HG03045 (cell line): ENCODE measurements around the gene PKN2.
"Not testable (repeated sequence)": the region's sequence is repeated elsewhere in the genome, so short reads cannot be mapped to it uniquely, and the experiment has no call there.

Source experiments
- ATAC-seq: cut with Tn5 transposase; IDR thresholded peaks from one replicate; pipeline ENCODE4 v1.9.1; 2021; ENCODE audit warnings: mild to moderate bottlenecking, moderate library complexity; ENCODE audit not compliant: unreplicated experiment

Gene PKN2

GRCh38 chr1:88876573-88877365, 192.7 kb downstream of the PKN2 start:
- ATAC-seq, result no peak

DNA sequence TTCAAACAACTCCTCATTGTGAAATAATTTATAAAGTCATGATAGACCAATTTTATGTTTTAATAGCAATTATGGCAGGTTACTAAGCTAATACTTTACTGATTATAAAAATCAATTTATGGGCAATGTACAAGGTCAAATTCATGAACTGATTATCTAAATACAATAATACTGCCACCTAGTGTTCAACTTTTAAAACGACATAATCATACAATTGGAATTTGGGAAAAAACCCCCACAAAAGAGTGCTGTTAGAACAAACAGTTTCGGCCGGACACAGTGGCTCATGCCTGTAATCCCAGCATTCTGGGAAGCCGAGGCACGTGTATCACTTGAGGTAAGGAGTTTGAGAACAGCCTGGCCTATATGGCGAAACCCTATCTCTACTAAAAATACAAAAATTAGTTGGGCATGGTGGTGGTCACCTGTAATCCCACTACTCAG, 193.3 kb downstream of the PKN2 start:
- ATAC-seq, result no peak

DNA sequence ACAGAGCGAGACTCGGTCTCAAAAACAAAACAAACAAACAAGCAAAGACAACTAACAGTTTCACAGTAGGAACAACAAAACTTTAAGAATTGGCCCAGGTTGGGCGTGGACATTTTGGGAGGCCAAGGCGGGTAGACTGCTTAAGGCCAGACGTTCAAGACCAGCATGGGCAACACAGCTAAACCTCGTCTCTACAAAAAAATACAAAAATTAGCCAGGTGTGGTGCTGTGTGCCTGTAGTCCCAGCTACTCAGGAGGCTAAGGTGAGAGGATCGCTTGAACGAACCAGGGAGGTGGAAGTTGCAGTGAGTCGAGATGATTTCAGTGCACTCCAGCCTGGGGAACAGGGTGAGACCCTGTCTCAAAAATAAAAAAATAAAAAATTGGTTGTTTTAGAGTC, 193.8 kb downstream of the PKN2 start:
- no peak for ATAC-seq

DNA sequence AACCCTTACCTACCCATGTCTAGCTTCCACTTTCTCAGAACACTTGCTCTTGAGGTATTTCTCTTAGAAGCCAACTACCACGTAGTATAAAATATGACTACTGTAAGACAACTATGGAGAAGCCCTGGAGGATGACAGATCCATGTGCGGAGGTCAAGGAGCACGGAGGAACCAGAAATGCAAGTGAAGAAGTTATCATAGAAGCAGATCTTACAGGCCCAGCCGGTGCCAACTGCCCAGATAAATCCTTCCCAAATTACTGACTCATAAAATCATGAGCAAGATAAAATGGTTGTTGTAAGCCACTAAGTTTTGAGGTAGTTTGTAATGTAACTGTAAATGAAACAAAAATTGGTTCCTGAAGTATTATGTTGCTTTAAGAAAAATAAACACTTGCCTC, 194.7 kb downstream of the PKN2 start:
- no peak for ATAC-seq

GRCh38 chr1:88880717-88881116, 196.6 kb downstream of the PKN2 start:
- not testable (repeated sequence) for ATAC-seq

GRCh38 chr1:88883156-88883555, 199.1 kb downstream of the PKN2 start:
- no peak for ATAC-seq
